HUES6 (cell line): ENCODE results near the gene POU5F1.
"Not testable (repeated sequence)": the region's sequence is repeated elsewhere in the genome, so short reads cannot be mapped to it uniquely, and the experiment has no call there.

Experiments used
- H3K27ac ChIP-seq: 2 replicates; pipeline ENCODE4 v1.7.0; 2013; ENCODE audit warnings: low read depth, mild to moderate bottlenecking, low read length, inconsistent platforms
- H3K27me3 ChIP-seq: 2 replicates; pipeline ENCODE4 v1.6.1; 2013; ENCODE audit warnings: low read length; ENCODE audit not compliant: control insufficient read depth, insufficient read depth
- H3K36me3 ChIP-seq: 2 replicates; pipeline ENCODE4 v1.6.1; 2013; ENCODE audit warnings: low read length; ENCODE audit not compliant: control insufficient read depth, insufficient read depth
- H3K4me1 ChIP-seq: 2 replicates; pipeline ENCODE4 v1.6.1; 2013; ENCODE audit warnings: low read length; ENCODE audit not compliant: control insufficient read depth, insufficient read depth
- H3K4me3 ChIP-seq: 2 replicates; pipeline ENCODE4 v1.5.1; 2013; ENCODE audit warnings: low read depth, low read length
- H3K9ac ChIP-seq: one replicate; pipeline ENCODE4 v1.6.1; 2013; ENCODE audit warnings: mild to moderate bottlenecking, low read length
- H3K9me3 ChIP-seq: 2 replicates; pipeline ENCODE4 v1.6.1; 2013; ENCODE audit warnings: low read depth, low read length; ENCODE audit not compliant: control insufficient read depth, insufficient read depth

Gene POU5F1

DNA sequence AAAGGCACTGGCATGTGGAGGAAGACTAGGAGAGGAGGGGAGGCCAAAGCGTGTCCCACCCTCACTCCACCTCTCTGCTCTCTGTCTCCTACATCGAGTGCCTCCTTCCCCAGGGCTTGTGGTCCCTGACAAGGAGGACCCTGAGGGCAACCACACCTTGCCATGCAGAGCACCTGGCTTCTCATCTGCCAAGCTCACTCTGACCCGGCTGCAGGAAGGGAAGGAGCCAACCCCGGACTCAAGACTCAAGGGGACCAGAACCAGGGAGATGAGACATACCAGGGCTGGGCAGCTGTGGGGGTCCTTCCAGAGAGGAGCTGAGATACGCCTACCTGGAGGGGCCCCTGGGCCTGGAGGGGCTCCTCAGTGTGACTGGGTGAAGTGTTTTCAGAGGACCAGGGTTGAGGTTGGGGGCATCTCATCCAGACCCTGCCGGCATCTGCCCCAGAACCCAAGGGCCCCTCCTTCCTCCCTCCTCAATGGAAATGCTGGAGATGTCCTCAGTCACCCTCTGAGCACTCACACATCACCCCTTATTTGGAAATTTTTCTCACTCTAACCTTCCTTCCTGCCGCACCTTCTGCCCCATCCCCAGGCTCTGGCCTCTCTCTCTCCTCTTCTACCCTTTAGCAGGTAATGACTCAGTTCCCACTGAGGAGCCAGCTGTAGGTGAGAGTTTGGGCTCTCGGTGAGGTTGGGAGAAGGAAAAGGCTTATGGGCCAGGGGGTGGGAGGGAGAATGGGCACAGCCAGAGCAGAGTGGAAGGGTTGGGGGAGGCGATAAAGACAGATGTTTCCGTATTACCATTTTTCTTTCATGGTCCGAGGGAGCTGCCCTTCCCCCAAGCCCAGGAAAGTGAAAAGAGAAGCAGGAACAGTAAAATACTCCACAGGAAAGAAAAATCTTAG lies 32.0 kb upstream of the POU5F1 start:
- Histone ChIP-seq H3K4me1 (peaks cover 22% of the 10 kb centered on the region), H3K9me3 (0 out of 2 replicates have a peak, but pooled peaks cover 4% of the 10 kb centered on the region), H3K27me3 (no peaks in the 10 kb centered on the region), H3K36me3 (no peaks in the 10 kb centered on the region), H3K4me3 (no peak overlapping the region), H3K27ac (no peak overlapping the region; the same call in 1 of the 2 replicates), H3K9ac (no peak overlapping the region)

DNA sequence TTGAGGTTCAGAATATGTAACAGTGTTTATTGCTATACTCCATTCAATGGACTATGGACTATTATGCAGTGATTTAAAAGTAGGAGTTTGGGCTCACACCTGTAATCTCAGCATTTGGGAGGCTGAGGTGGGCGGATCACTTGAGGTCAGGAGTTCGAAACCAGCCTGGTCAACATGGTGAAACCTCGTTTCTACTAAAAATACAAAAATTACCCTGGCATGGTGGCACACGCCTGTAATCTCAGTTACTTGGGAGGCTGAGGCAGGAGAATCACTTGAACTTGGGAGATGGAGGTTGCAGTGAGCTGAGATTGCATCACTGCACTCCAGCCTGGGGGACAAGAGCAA lies 28.6 kb upstream of the POU5F1 start:
- H3K27me3 ChIP-seq, H3K9me3 ChIP-seq, H3K9ac ChIP-seq, H3K4me3 ChIP-seq, H3K27ac ChIP-seq, H3K36me3 ChIP-seq: not testable (repeated sequence)
- peaks cover 21% of the 10 kb centered on the region for H3K4me1 ChIP-seq

DNA sequence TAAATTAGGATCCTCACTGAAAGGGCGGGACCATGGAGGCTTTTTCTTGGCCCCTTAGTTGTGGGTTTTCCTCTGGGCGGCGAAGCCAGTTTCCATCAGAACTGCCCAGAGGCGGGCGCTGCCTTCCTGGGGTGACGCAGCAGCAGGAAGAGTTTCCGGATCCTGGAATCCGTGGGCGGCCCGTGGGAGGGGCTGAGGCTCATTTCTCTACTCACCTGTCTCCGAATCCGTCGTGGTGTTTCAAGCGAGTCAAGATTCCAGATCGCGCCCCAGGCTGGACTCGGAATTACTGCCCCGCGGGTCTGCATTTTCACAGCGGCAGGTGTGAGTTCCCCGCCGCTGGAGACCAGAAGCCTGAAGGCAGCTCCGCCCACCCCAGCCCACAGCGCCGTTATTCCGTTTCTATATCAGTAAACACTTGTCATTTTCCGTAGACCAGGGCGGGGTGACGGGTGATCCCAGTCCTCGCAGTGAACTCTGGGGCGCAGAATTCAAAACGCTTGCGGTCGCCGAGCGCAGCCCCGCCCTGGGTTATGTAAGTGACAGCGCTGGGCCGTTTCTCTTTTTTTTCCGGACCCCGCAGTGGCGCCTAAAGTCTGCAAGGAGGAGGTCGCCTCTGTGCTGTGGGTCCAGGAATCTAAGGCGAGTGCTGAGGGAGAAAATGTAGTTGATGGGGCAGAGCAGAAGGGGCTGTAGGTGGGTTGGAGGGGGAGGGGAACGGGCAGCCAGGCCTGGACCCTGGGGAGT lies 27.2 kb upstream of the POU5F1 start:
- H3K27ac ChIP-seq = peak overlapping the region; percentile 42; the same call in 1 of the 2 replicates
- peak overlapping the region; percentile 62 for H3K4me3 ChIP-seq
- H3K27me3 ChIP-seq = no peaks in the 10 kb centered on the region
- no peaks in the 10 kb centered on the region for H3K36me3 ChIP-seq
- peaks cover 8% of the 10 kb centered on the region for H3K4me1 ChIP-seq
- H3K9ac ChIP-seq = peak overlapping the region; percentile 62
- H3K9me3 ChIP-seq = peaks cover 7% of the 10 kb centered on the region; the same call in 1 of the 2 replicates

DNA sequence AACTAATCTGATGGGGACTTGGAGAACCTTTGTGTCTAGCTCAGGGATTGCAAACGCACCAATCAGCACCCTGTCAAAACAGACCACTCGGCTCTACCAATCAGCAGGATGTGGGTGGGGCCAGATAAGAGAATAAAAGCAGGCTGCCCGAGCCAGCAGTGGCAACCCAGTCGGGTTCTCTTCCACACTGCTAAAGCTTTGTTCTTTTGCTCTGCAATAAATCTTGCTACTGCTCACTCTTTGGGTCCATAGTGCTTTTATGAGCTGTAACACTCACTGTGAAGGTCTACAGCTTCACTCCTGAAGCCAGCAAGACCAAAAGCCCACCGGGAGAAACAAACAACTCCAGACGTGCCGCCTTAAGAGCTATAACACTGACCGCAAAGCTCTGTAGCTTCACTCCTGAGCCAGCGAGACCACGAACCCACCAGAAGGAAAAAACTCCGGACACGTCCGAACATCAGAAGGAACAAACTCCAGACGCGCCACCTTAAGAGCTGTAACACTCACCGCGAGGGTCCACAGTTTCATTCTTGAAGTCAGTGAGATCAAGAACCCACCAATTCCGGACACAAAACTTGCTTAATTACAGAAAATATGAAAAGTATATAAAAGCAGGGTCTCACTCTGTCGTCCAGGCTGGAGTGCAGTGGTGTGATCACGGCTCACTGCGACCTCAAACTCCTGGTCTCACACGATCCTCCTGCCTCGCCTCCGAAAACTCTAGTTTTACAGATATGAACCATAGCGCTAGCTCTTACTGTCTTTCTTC lies 26.0 kb upstream of the POU5F1 start:
- H3K27me3 ChIP-seq, H3K27ac ChIP-seq, H3K9me3 ChIP-seq, H3K4me1 ChIP-seq, H3K9ac ChIP-seq, H3K36me3 ChIP-seq: not testable (repeated sequence)
- peak overlapping the region; percentile 62 for H3K4me3 ChIP-seq

DNA sequence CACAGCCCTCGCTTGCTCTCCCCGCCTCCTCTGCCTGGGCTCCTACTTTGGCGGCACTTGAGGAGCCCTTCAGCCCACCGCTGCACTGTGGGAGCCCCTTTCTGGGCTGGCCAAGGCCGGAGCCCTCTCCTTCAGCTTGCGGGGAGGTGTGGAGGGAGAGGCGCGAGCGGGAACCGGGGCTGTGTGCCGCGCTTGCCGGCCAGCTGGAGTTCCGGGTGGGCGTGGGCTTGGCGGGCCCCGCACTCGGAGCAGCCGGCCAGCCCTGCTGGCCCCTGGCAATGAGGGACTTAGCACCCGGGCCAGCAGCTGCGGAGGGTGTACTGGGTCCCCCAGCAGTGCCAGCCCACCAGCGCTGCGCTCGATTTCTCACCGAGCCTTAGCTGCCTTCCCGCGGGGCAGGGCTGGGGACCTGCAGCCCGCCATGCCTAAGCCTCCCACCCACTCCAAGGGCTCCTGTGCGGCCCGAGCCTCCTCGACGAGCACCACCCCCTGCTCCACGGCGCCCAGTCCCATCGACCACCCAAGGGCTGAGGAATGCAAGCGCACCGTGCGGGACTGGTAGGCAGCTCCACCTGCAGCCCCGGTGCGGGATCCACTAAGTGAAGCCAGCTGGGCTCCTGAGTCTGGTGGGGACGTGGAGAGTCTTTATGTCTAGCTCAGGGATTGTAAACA lies 25.0 kb upstream of the POU5F1 start:
- H3K27ac ChIP-seq, H3K4me3 ChIP-seq, H3K9ac ChIP-seq, H3K9me3 ChIP-seq, H3K4me1 ChIP-seq, H3K27me3 ChIP-seq, H3K36me3 ChIP-seq: not testable (repeated sequence)

DNA sequence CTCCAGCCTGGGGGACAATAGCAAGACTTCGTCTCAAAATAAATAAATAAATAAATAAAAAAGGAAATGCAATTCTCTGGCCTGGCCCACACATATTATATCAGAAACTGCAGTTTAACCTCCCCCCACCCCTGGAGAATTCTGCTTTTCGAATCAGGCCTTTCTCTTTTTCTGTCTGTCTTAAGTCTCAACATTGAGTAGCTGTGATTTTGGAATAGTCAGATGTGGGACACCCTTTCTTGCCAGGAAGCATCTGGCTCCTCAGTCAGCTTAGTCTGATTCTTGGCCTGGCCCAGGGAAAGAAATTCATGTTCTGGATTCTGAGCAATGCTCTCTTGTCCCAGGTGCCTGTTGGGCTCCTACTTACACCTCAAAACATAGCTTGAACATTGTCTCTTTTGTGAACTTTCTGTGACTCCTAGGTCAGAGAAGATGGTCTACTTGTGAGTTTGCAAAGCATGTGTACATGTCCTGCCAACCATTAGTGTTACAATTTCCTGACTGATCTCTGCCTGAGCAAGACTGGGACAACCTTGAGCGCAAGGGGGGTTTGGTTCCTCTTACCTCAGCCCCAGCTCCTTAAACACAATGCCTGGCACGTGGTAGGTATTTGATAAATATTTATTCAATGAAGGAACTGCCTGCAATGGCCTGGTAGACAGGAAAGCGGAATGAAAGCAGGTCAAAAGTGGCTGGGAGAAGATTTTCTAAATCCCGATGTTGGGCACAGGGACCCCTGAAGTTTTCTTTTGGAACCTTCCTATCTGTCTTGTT lies 23.8 kb upstream of the POU5F1 start:
- Histone ChIP-seq H3K27me3 (no peaks in the 10 kb centered on the region), H3K4me3 (no peak overlapping the region), H3K9ac (no peak overlapping the region), H3K9me3 (peaks cover 2% of the 10 kb centered on the region; the same call in 1 of the 2 replicates), H3K36me3 (no peaks in the 10 kb centered on the region), H3K4me1 (peaks cover 5% of the 10 kb centered on the region; the same call in 1 of the 2 replicates), H3K27ac (no peak overlapping the region)

GRCh38 chr6:31193206-31193605 lies 22.7 kb upstream of the POU5F1 start:
- Histone ChIP-seq H3K9me3 (peaks cover 2% of the 10 kb centered on the region; the same call in 1 of the 2 replicates), H3K27me3 (no peaks in the 10 kb centered on the region), H3K27ac (no peak overlapping the region), H3K4me3 (no peak overlapping the region), H3K36me3 (no peaks in the 10 kb centered on the region), H3K9ac (no peak overlapping the region), H3K4me1 (peaks cover 6% of the 10 kb centered on the region; the same call in 1 of the 2 replicates)

- H3K4me1 ChIP-seq, H3K4me3 ChIP-seq, H3K27ac ChIP-seq, H3K27me3 ChIP-seq, H3K9ac ChIP-seq, H3K36me3 ChIP-seq, H3K9me3 ChIP-seq: not testable (repeated sequence)
These were observed 22.1 kb upstream of the POU5F1 start for GRCh38 chr6:31192431-31193105.

DNA sequence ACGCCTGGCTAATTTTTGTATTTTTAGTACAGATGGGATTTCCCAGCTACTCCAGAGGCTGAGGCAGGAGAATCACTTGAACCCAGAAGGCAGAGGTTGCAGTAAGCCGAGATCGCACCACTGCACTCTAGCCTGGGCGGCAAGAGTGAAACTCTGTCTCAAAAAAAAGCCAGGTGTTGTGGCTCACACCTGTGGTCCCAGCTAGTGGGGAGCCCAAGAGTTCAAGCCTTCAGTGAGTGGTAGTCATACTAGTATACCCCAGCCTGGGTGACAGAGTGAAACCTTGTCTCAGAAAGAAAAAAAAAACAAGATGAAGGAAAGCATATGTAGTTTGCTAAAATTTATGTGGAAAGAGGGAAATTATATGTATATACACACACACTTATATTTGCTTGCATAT lies 20.0 kb upstream of the POU5F1 start:
- Histone ChIP-seq H3K9me3 (peaks cover 2% of the 10 kb centered on the region; the same call in 1 of the 2 replicates), H3K27ac (no peak overlapping the region), H3K4me3 (no peak overlapping the region), H3K36me3 (no peaks in the 10 kb centered on the region), H3K27me3 (no peaks in the 10 kb centered on the region), H3K9ac (no peak overlapping the region), H3K4me1 (peaks cover 6% of the 10 kb centered on the region; the same call in 1 of the 2 replicates)
